GM23338 (cell line): Measurements from ENCODE around the gene CPNE4. TPM values are rescaled to one million over a fixed set of nuclear protein-coding genes. Genes with fewer than 3 reads are reported as not detected.

Experiments
- ATAC-seq: fragments of 200-7000 bp; cut with Tn5 transposase; 3 replicates; pipeline ENCODE4 v1.9.1; 2020
- DNase-seq: peaks from one replicate; pipeline ENCODE4 v3.0.0-alpha.2; 2015; ENCODE audit warnings: low spot score
- H2AFZ ChIP-seq: fragments of 200-600 bp; sonication (generic); 2 replicates; pipeline ENCODE4 v1.8.0; 2016; ENCODE audit warnings: antibody characterized with exemption, mild to moderate bottlenecking, moderate library complexity
- H3F3A ChIP-seq: fragments of 200-600 bp; sonication (generic); replicated peaks from 2 replicates; pipeline ENCODE4 v1.8.0; 2017; ENCODE audit warnings: antibody characterized with exemption, mixed run types, low read depth
- H3K27ac ChIP-seq: fragments of 200-600 bp; sonication (generic); 2 replicates; pipeline ENCODE4 v1.6.1; 2016; ENCODE audit warnings: low read depth
- H3K27me3 ChIP-seq: fragments of 200-600 bp; sonication (generic); 2 replicates; pipeline ENCODE4 v1.8.0; 2016; ENCODE audit warnings: mild to moderate bottlenecking, mixed run types, moderate library complexity; ENCODE audit not compliant: insufficient read depth
- H3K36me3 ChIP-seq: fragments of 200-600 bp; sonication (generic); 2 replicates; pipeline ENCODE4 v1.8.0; 2016; ENCODE audit warnings: mild to moderate bottlenecking; ENCODE audit not compliant: insufficient read depth
- H3K4me1 ChIP-seq: fragments of 200-600 bp; sonication (generic); 2 replicates; pipeline ENCODE4 v1.8.0; 2016; ENCODE audit warnings: mild to moderate bottlenecking, moderate library complexity; ENCODE audit not compliant: insufficient read depth
- H3K4me2 ChIP-seq: fragments of 200-600 bp; sonication (generic); 2 replicates; pipeline ENCODE4 v1.7.1; 2017; ENCODE audit warnings: mixed run types
- H3K4me3 ChIP-seq: fragments of 200-600 bp; sonication (generic); 2 replicates; pipeline ENCODE4 v1.6.1; 2016; ENCODE audit warnings: mixed run types
- H3K79me2 ChIP-seq: fragments of 200-600 bp; sonication (generic); replicated peaks from 2 replicates; pipeline ENCODE4 v1.8.0; 2017; ENCODE audit warnings: mild to moderate bottlenecking; ENCODE audit not compliant: insufficient read depth
- H3K9me2 ChIP-seq: fragments of 200-600 bp; sonication (generic); 2 replicates; pipeline ENCODE4 v1.8.0; 2017; ENCODE audit not compliant: insufficient read depth
- H4K20me1 ChIP-seq: fragments of 200-600 bp; sonication (generic); replicated peaks from 2 replicates; pipeline ENCODE4 v1.8.0; 2017; ENCODE audit warnings: mild to moderate bottlenecking; ENCODE audit not compliant: insufficient read depth
- H3K27ac Mint-ChIP-seq: 2 replicates; pipeline ENCODE4 v1.8.0; 2020; ENCODE audit warnings: inconsistent platforms, mild to moderate bottlenecking, moderate library complexity, mixed read lengths
- H3K27me3 Mint-ChIP-seq: 3 replicates; pipeline ENCODE4 v1.8.0; 2022; ENCODE audit warnings: low read depth, mild to moderate bottlenecking, moderate library complexity, mixed read lengths, inconsistent platforms; ENCODE audit not compliant: insufficient read depth, poor library complexity
- H3K36me3 Mint-ChIP-seq: 3 replicates; pipeline ENCODE4 v1.8.0; 2021; ENCODE audit warnings: low read depth, mild to moderate bottlenecking, inconsistent platforms, moderate library complexity, mixed read lengths
- H3K4me1 Mint-ChIP-seq: 3 replicates; pipeline ENCODE4 v1.8.0; 2020; ENCODE audit warnings: mild to moderate bottlenecking, inconsistent platforms, mixed read lengths
- H3K4me3 Mint-ChIP-seq: 3 replicates; pipeline ENCODE4 v1.8.0; 2021; ENCODE audit warnings: moderate library complexity, mild to moderate bottlenecking, inconsistent platforms, mixed read lengths
- H3K9me3 Mint-ChIP-seq: 3 replicates; pipeline ENCODE4 v1.8.0; 2020; ENCODE audit warnings: moderate library complexity, mild to moderate bottlenecking, inconsistent platforms, mixed read lengths
- CREB1 ChIP-seq: fragments of 250-450 bp; sonication (Bioruptor Pico); IDR thresholded peaks from 2 replicates; pipeline ENCODE4 v1.5.0; 2020; ENCODE audit warnings: low read depth, mild to moderate bottlenecking, moderate library complexity
- EZH2phosphoT487 ChIP-seq: fragments of 200-600 bp; sonication (generic); IDR thresholded peaks from one replicate; pipeline ENCODE4 v1.8.1; 2018; ENCODE audit warnings: antibody characterized with exemption; ENCODE audit not compliant: unreplicated experiment
- NANOG ChIP-seq: IDR thresholded peaks from 2 replicates; pipeline ENCODE4 v1.6.1; 2016; ENCODE audit warnings: antibody characterized with exemption, borderline replicate concordance
- POLR2AphosphoS5 ChIP-seq: IDR thresholded peaks from 2 replicates; pipeline ENCODE4 v1.6.1; 2016; ENCODE audit warnings: antibody characterized with exemption, low read depth
- ZNF114 ChIP-seq: fragments of 250-450 bp; sonication (Bioruptor Pico); IDR thresholded peaks from 2 replicates; pipeline ENCODE4 v1.5.0; 2020; ENCODE audit warnings: mild to moderate bottlenecking, moderate library complexity
- polyA plus RNA-seq: library from polyadenylated mRNA; unstranded; fragments of >200 nt; fragmentation: Nextera tagmentation; extraction: Ambion mirVana; gene quantifications from 2 replicates; pipeline ENCODE4 v1.2.1, GENCODE V29; 2016
- total RNA-seq: library from RNA; depleted of rRNA; stranded (reverse); fragments of >200 nt; shearing (Covaris generic); gene quantifications from 2 replicates; pipeline ENCODE4 v1.2.3, GENCODE V29; 2014
- TF ChIP-seq, protein P1 (sequence below): fragments of 250-450 bp; sonication (Bioruptor Pico); IDR thresholded peaks from 2 replicates; pipeline ENCODE4 v1.5.0; 2020; ENCODE audit warnings: mild to moderate bottlenecking, moderate library complexity
- TF ChIP-seq, protein P2 (sequence below): IDR thresholded peaks from one replicate; pipeline ENCODE4 v1.6.1; 2018; ENCODE audit warnings: antibody characterized with exemption; ENCODE audit not compliant: unreplicated experiment
- TF ChIP-seq, protein P3 (sequence below), 2 experiments: fragments of 200-600 bp in 1 of 2; sonication (generic) in 1 of 2; conservative IDR thresholded peaks; 2 replicates each; pipeline versions ENCODE4 v1.5.1 to v1.6.1; 2016 to 2017; ENCODE audit warnings: antibody characterized with exemption in 2 of 2, low read depth in 2 of 2, mild to moderate bottlenecking in 2 of 2, moderate library complexity in 1 of 2
- TF ChIP-seq, protein P4 (sequence below): IDR thresholded peaks from 2 replicates; pipeline ENCODE4 v1.6.1; 2016; ENCODE audit warnings: antibody characterized with exemption

CPNE4 gene
- total and polyA plus RNA-seq, 2 experiments from 2014 or later = 2.0 to 6.5 TPM

DNA sequence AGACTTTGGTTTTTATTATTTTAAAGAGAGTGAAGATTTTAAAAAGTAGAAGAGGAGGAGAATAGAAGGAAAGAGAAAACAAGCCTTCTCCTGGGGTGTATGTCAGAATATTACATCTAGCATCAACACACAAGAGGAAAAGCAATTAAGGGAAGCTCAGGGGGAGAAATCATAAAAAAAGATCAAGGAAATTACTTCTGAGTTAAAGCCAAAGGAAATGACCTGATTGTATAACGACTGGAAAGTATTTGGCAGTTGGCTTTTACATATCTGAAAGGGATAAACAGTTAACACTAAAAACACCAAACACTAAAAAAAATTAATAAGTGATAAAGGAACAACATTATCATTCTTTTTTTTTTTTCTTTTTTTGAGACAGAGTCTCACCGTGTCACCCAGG lies 58.4 kb downstream of the CPNE4 start (continued):
- TF ChIP-seq, protein P1, sequence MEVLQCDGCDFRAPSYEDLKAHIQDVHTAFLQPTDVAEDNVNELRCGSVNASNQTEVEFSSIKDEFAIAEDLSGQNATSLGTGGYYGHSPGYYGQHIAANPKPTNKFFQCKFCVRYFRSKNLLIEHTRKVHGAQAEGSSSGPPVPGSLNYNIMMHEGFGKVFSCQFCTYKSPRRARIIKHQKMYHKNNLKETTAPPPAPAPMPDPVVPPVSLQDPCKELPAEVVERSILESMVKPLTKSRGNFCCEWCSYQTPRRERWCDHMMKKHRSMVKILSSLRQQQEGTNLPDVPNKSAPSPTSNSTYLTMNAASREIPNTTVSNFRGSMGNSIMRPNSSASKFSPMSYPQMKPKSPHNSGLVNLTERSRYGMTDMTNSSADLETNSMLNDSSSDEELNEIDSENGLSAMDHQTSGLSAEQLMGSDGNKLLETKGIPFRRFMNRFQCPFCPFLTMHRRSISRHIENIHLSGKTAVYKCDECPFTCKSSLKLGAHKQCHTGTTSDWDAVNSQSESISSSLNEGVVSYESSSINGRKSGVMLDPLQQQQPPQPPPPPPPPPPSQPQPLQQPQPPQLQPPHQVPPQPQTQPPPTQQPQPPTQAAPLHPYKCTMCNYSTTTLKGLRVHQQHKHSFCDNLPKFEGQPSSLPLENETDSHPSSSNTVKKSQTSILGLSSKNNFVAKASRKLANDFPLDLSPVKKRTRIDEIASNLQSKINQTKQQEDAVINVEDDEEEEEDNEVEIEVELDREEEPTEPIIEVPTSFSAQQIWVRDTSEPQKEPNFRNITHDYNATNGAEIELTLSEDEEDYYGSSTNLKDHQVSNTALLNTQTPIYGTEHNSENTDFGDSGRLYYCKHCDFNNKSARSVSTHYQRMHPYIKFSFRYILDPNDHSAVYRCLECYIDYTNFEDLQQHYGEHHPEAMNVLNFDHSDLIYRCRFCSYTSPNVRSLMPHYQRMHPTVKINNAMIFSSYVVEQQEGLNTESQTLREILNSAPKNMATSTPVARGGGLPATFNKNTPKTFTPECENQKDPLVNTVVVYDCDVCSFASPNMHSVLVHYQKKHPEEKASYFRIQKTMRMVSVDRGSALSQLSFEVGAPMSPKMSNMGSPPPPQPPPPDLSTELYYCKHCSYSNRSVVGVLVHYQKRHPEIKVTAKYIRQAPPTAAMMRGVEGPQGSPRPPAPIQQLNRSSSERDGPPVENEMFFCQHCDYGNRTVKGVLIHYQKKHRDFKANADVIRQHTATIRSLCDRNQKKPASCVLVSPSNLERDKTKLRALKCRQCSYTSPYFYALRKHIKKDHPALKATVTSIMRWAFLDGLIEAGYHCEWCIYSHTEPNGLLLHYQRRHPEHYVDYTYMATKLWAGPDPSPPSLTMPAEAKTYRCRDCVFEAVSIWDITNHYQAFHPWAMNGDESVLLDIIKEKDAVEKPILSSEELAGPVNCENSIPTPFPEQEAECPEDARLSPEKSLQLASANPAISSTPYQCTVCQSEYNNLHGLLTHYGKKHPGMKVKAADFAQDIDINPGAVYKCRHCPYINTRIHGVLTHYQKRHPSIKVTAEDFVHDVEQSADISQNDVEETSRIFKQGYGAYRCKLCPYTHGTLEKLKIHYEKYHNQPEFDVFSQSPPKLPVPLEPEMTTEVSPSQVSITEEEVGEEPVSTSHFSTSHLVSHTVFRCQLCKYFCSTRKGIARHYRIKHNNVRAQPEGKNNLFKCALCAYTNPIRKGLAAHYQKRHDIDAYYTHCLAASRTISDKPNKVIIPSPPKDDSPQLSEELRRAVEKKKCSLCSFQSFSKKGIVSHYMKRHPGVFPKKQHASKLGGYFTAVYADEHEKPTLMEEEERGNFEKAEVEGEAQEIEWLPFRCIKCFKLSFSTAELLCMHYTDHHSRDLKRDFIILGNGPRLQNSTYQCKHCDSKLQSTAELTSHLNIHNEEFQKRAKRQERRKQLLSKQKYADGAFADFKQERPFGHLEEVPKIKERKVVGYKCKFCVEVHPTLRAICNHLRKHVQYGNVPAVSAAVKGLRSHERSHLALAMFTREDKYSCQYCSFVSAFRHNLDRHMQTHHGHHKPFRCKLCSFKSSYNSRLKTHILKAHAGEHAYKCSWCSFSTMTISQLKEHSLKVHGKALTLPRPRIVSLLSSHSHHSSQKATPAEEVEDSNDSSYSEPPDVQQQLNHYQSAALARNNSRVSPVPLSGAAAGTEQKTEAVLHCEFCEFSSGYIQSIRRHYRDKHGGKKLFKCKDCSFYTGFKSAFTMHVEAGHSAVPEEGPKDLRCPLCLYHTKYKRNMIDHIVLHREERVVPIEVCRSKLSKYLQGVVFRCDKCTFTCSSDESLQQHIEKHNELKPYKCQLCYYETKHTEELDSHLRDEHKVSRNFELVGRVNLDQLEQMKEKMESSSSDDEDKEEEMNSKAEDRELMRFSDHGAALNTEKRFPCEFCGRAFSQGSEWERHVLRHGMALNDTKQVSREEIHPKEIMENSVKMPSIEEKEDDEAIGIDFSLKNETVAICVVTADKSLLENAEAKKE = no peak
- no peak for TF ChIP-seq NANOG

DNA sequence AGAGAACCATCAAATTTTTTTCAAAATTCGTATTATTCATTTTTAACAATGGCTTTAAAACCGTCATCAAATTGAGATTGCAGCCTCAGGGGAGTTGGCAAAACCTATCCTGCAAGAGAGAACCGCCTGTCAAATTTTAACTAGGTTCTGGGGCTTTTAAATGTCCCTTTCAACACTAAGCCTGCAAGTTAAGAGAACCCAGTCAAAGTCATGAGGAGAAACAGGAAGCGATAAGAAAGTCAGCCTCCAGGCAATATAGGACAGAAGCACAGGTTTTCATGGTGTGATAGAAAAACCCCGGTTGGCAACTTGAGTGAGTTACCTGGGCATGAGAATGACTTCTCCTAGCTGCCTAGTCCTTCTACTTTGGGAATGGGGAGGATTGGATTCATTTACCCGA lies 59.8 kb downstream of the CPNE4 start:
- no peak overlapping the region for H2AFZ ChIP-seq
- H4K20me1 ChIP-seq = no peaks in the 10 kb centered on the region
- no peaks in the 10 kb centered on the region for H3K27me3 ChIP-seq
- peaks cover 12% of the 10 kb centered on the region for H3K4me1 Mint-ChIP-seq
- DNase-seq (no peak), ATAC-seq (no peak)
- H3K4me1 ChIP-seq = no peaks in the 10 kb centered on the region; the same call in 1 of the 2 replicates
- no peaks in the 10 kb centered on the region for H3K27me3 Mint-ChIP-seq
- H3K27ac ChIP-seq = peak overlapping the region; percentile 75
- H3K4me3 ChIP-seq = no peak overlapping the region
- H3K36me3 Mint-ChIP-seq = no peaks in the 10 kb centered on the region
- H3K79me2 ChIP-seq = no peaks in the 10 kb centered on the region
- H3K4me2 ChIP-seq = no peak overlapping the region
- H3K9me3 Mint-ChIP-seq = peaks cover 11% of the 10 kb centered on the region
- no peak overlapping the region for H3K27ac Mint-ChIP-seq
- H3K9me2 ChIP-seq = no peaks in the 10 kb centered on the region; the same call in 1 of the 2 replicates
- no peaks in the 10 kb centered on the region for H3K36me3 ChIP-seq
- H3F3A ChIP-seq = 0 out of 2 replicates have a peak, but pooled peaks cover 2% of the 10 kb centered on the region
- H3K4me3 Mint-ChIP-seq = no peak overlapping the region
- TF ChIP-seq CREB1 (CRISPR knock-in tag) (no peak), POLR2AphosphoS5 (no peak), EZH2phosphoT487 (no peak), ZNF114 (CRISPR knock-in tag) (no peak)
- TF ChIP-seq, protein P2, sequence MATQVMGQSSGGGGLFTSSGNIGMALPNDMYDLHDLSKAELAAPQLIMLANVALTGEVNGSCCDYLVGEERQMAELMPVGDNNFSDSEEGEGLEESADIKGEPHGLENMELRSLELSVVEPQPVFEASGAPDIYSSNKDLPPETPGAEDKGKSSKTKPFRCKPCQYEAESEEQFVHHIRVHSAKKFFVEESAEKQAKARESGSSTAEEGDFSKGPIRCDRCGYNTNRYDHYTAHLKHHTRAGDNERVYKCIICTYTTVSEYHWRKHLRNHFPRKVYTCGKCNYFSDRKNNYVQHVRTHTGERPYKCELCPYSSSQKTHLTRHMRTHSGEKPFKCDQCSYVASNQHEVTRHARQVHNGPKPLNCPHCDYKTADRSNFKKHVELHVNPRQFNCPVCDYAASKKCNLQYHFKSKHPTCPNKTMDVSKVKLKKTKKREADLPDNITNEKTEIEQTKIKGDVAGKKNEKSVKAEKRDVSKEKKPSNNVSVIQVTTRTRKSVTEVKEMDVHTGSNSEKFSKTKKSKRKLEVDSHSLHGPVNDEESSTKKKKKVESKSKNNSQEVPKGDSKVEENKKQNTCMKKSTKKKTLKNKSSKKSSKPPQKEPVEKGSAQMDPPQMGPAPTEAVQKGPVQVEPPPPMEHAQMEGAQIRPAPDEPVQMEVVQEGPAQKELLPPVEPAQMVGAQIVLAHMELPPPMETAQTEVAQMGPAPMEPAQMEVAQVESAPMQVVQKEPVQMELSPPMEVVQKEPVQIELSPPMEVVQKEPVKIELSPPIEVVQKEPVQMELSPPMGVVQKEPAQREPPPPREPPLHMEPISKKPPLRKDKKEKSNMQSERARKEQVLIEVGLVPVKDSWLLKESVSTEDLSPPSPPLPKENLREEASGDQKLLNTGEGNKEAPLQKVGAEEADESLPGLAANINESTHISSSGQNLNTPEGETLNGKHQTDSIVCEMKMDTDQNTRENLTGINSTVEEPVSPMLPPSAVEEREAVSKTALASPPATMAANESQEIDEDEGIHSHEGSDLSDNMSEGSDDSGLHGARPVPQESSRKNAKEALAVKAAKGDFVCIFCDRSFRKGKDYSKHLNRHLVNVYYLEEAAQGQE = no peak
- TF ChIP-seq, protein P3, sequence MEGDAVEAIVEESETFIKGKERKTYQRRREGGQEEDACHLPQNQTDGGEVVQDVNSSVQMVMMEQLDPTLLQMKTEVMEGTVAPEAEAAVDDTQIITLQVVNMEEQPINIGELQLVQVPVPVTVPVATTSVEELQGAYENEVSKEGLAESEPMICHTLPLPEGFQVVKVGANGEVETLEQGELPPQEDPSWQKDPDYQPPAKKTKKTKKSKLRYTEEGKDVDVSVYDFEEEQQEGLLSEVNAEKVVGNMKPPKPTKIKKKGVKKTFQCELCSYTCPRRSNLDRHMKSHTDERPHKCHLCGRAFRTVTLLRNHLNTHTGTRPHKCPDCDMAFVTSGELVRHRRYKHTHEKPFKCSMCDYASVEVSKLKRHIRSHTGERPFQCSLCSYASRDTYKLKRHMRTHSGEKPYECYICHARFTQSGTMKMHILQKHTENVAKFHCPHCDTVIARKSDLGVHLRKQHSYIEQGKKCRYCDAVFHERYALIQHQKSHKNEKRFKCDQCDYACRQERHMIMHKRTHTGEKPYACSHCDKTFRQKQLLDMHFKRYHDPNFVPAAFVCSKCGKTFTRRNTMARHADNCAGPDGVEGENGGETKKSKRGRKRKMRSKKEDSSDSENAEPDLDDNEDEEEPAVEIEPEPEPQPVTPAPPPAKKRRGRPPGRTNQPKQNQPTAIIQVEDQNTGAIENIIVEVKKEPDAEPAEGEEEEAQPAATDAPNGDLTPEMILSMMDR (conservative IDR thresholded peaks at IDR 0.05; ENCODE audit: low read depth in 2 of 2) = no peak
- TF ChIP-seq, protein P4, sequence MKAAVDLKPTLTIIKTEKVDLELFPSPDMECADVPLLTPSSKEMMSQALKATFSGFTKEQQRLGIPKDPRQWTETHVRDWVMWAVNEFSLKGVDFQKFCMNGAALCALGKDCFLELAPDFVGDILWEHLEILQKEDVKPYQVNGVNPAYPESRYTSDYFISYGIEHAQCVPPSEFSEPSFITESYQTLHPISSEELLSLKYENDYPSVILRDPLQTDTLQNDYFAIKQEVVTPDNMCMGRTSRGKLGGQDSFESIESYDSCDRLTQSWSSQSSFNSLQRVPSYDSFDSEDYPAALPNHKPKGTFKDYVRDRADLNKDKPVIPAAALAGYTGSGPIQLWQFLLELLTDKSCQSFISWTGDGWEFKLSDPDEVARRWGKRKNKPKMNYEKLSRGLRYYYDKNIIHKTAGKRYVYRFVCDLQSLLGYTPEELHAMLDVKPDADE = no peak
